IMR-90 (cell line): ENCODE results near the gene MMAA. TPM values are rescaled to one million over a fixed set of nuclear protein-coding genes. Genes with fewer than 3 reads are reported as not detected.

ENCODE experiments used
- ATAC-seq: fragments of 200-7000 bp; cut with Tn5 transposase; 2 replicates; pipeline ENCODE4 v1.9.1; 2020; ENCODE audit warnings: low read depth, mild to moderate bottlenecking, moderate library complexity
- BruUV-seq: library from RNA; stranded (reverse); fragments of 400-500 nt; replicated peaks from 2 replicates; lab custom pipeline; 2021; lab: Mats Ljungman, UMichigan
- CTCF ChIA-PET: fragments of 300-600 bp; formaldehyde crosslinking; extraction: SDS; loops from one replicate; lab custom pipeline; 2021; ENCODE audit warnings: antibody characterized with exemption; lab: Yijun Ruan, JAX
- POLR2A ChIA-PET: fragments of 300-600 bp; sonication (Branson Sonifier 250); formaldehyde crosslinking; loops from one replicate; lab custom pipeline; 2022; ENCODE audit warnings: antibody characterized with exemption; ENCODE audit not compliant: unreplicated experiment; lab: Charles Lee
- DNase-seq: peaks from one replicate; pipeline ENCODE4 v3.0.0; 2013
- H2AFZ ChIP-seq: replicated peaks from 2 replicates; pipeline ENCODE3; 2013; ENCODE audit warnings: low read length, mild to moderate bottlenecking; ENCODE audit not compliant: poor library complexity
- H2AK5ac ChIP-seq: 2 replicates; pipeline ENCODE4 v1.6.1; 2013; ENCODE audit warnings: low read depth, low read length, inconsistent platforms
- H2AK9ac ChIP-seq: replicated peaks from 2 replicates; pipeline ENCODE3; 2013; ENCODE audit warnings: mild to moderate bottlenecking, low read depth, low read length, moderate library complexity; ENCODE audit not compliant: poor library complexity
- H2BK120ac ChIP-seq: 2 replicates; pipeline ENCODE4 v1.6.1; 2013; ENCODE audit warnings: low read depth, low read length, inconsistent platforms
- H2BK15ac ChIP-seq: 3 replicates; pipeline ENCODE4 v1.6.1; 2013; ENCODE audit warnings: low read depth, low read length, inconsistent platforms
- H2BK20ac ChIP-seq: 2 replicates; pipeline ENCODE4 v1.6.1; 2013; ENCODE audit warnings: low read depth, mild to moderate bottlenecking, inconsistent platforms, low read length, moderate library complexity
- H2BK5ac ChIP-seq: 2 replicates; pipeline ENCODE4 v1.6.1; 2013; ENCODE audit warnings: mild to moderate bottlenecking, low read depth, low read length, inconsistent platforms; ENCODE audit not compliant: poor library complexity, severe bottlenecking
- H3K14ac ChIP-seq: replicated peaks from 2 replicates; pipeline ENCODE4 v1.6.1; 2013; ENCODE audit warnings: low read depth, low read length, inconsistent platforms
- H3K18ac ChIP-seq: 2 replicates; pipeline ENCODE4 v1.6.1; 2013; ENCODE audit warnings: low read depth, low read length, control low read depth
- H3K23ac ChIP-seq: 2 replicates; pipeline ENCODE4 v1.6.1; 2013; ENCODE audit warnings: low read depth, low read length, inconsistent platforms
- H3K27ac ChIP-seq: 2 replicates; pipeline ENCODE4 v1.5.1; 2013; ENCODE audit warnings: mild to moderate bottlenecking, control low read depth, low read length; ENCODE audit not compliant: insufficient read depth
- H3K27me3 ChIP-seq: 2 replicates; pipeline ENCODE4 v1.6.1; 2013; ENCODE audit warnings: low read length; ENCODE audit not compliant: control insufficient read depth, insufficient read depth
- H3K36me3 ChIP-seq: 2 replicates; pipeline ENCODE4 v1.6.1; 2013; ENCODE audit warnings: low read length, mixed read lengths; ENCODE audit not compliant: control insufficient read depth, insufficient read depth
- H3K4ac ChIP-seq: 2 replicates; pipeline ENCODE4 v1.6.1; 2013; ENCODE audit warnings: low read depth, low read length, inconsistent platforms
- H3K4me1 ChIP-seq: 2 replicates; pipeline ENCODE4 v1.6.1; 2013; ENCODE audit warnings: low read length, mixed read lengths; ENCODE audit not compliant: control insufficient read depth, insufficient read depth
- H3K4me2 ChIP-seq: 2 replicates; pipeline ENCODE4 v1.6.1; 2013; ENCODE audit warnings: low read depth, mild to moderate bottlenecking, control low read depth, low read length, moderate library complexity
- H3K4me3 ChIP-seq: 2 replicates; pipeline ENCODE4 v1.5.1; 2013; ENCODE audit warnings: low read depth, mild to moderate bottlenecking, control low read depth, low read length, moderate library complexity; ENCODE audit not compliant: insufficient read depth
- H3K56ac ChIP-seq: 2 replicates; pipeline ENCODE4 v1.6.1; 2013; ENCODE audit warnings: low read length, inconsistent platforms; ENCODE audit not compliant: insufficient read depth; ENCODE audit errors: extremely low read depth
- H3K79me1 ChIP-seq, 2 experiments: 2 replicates each; pipeline ENCODE4 v1.6.1; 2013; ENCODE audit warnings: low read length in 2 of 2, inconsistent platforms in 1 of 2, low read depth in 1 of 2
- H3K9ac ChIP-seq: 2 replicates; pipeline ENCODE4 v1.6.1; 2013; ENCODE audit warnings: low read depth, low read length, control low read depth
- H3K9me1 ChIP-seq: 2 replicates; pipeline ENCODE4 v1.6.1; 2013; ENCODE audit warnings: low read length, inconsistent platforms; ENCODE audit not compliant: insufficient read depth
- H3K9me3 ChIP-seq: 2 replicates; pipeline ENCODE4 v1.6.1; 2013; ENCODE audit warnings: low read length; ENCODE audit not compliant: control insufficient read depth, insufficient read depth
- H4K20me1 ChIP-seq: 2 replicates; pipeline ENCODE4 v1.6.1; 2013; ENCODE audit warnings: low read length, inconsistent platforms; ENCODE audit not compliant: insufficient read depth
- H4K5ac ChIP-seq: 2 replicates; pipeline ENCODE4 v1.6.1; 2013; ENCODE audit warnings: mild to moderate bottlenecking, low read depth, low read length, control low read depth
- H4K8ac ChIP-seq, 2 experiments: 2 replicates each; pipeline ENCODE4 v1.6.1; 2013; ENCODE audit warnings: low read depth in 2 of 2, low read length in 2 of 2, control low read depth in 1 of 2, inconsistent platforms in 1 of 2
- H4K91ac ChIP-seq: 2 replicates; pipeline ENCODE4 v1.6.1; 2013; ENCODE audit warnings: low read depth, low read length, inconsistent platforms; ENCODE audit not compliant: insufficient read depth
- CEBPB ChIP-seq: IDR thresholded peaks from 2 replicates; pipeline ENCODE4 v1.6.1; 2012; ENCODE audit warnings: low read depth, low read length, improper control_type of control experiment
- CHD1 ChIP-seq: IDR thresholded peaks from 2 replicates; pipeline ENCODE4 v1.6.1; 2012; ENCODE audit warnings: low read depth, low read length, improper control_type of control experiment
- FOS ChIP-seq: fragments of 150-350 bp; IDR thresholded peaks from 2 replicates; pipeline ENCODE4 v1.6.1; 2016; ENCODE audit warnings: low read depth, low read length
- MAFK ChIP-seq: IDR thresholded peaks from 2 replicates; pipeline ENCODE4 v1.6.1; 2012; ENCODE audit warnings: low read depth, low read length, improper control_type of control experiment
- MAZ ChIP-seq: IDR thresholded peaks from 2 replicates; pipeline ENCODE4 v1.6.1; 2012; ENCODE audit warnings: low read depth, mild to moderate bottlenecking, low read length, improper control_type of control experiment, moderate library complexity, borderline replicate concordance
- MXI1 ChIP-seq: IDR thresholded peaks from 2 replicates; pipeline ENCODE4 v1.6.1; 2012; ENCODE audit warnings: low read depth, mild to moderate bottlenecking, low read length, moderate library complexity, borderline replicate concordance
- NFE2L2 ChIP-seq: fragments of 150-350 bp; IDR thresholded peaks from 2 replicates; pipeline ENCODE4 v1.6.1; 2016; ENCODE audit warnings: low read depth, mild to moderate bottlenecking, low read length
- POLR2A ChIP-seq: IDR thresholded peaks from 2 replicates; pipeline ENCODE4 v1.6.1; 2012; ENCODE audit warnings: mild to moderate bottlenecking, low read depth, low read length
- RAD21 ChIP-seq: IDR thresholded peaks from 2 replicates; pipeline ENCODE4 v1.6.1; 2012; ENCODE audit warnings: low read length, improper control_type of control experiment
- RCOR1 ChIP-seq: IDR thresholded peaks from 2 replicates; pipeline ENCODE4 v1.6.1; 2012; ENCODE audit warnings: mild to moderate bottlenecking, low read length, improper control_type of control experiment; ENCODE audit not compliant: insufficient replicate concordance
- RFX5 ChIP-seq: IDR thresholded peaks from 2 replicates; pipeline ENCODE4 v1.8.0; 2012; ENCODE audit warnings: low read depth, mild to moderate bottlenecking, low read length, moderate library complexity
- SMC3 ChIP-seq: fragments of 150-350 bp; IDR thresholded peaks from 2 replicates; pipeline ENCODE4 v1.6.1; 2016; ENCODE audit warnings: low read depth, mild to moderate bottlenecking, antibody characterized with exemption, low read length, moderate library complexity
- WGBS, 2 experiments: methylation state at CpG; one replicate each; pipeline versions ENCODE4 v1.1.5 to v1.1.7; 2013; ENCODE audit warnings: missing lambda C conversion rate in 2 of 2; ENCODE audit not compliant: insufficient read length in 1 of 2; ENCODE audit errors: extremely low coverage in 2 of 2; 5-methylcytosine and 5-hydroxymethylcytosine counted together
- dilution Hi-C: fragments of 300-500 bp; cut with HindIII; formaldehyde crosslinking; loops from one replicate; pipeline ENCODE4 v1.14.3; 2018; ENCODE audit warnings: low sequenced_read_pairs; ENCODE audit not compliant: unreplicated experiment
- in situ Hi-C: fragments of 300-500 bp; cut with MboI; formaldehyde crosslinking; loops from 3 replicates; pipeline ENCODE4 v1.14.3; 2019; ENCODE audit warnings: low sequenced_read_pairs, inconsistent platforms, mixed read lengths
- intact Hi-C: fragments of 100-400 bp; cut with micrococcal nuclease; formaldehyde crosslinking; loops from 2 replicates; pipeline ENCODE4 v1.10.0; 2022
- polyA plus RNA-seq, 3 experiments: library from polyadenylated mRNA; depleted of rRNA; stranded (reverse); fragments of >200 nt; gene quantifications; 2 replicates each; pipeline ENCODE4 v1.2.3, GENCODE V29; 2012; ENCODE audit warnings: low replicate concordance in 1 of 3
- total RNA-seq: library from RNA; depleted of rRNA; stranded (reverse); fragments of >200 nt; gene quantifications from 2 replicates; pipeline ENCODE4 v1.2.3, GENCODE V29; 2012
- TF ChIP-seq, protein P1 (sequence below): fragments of 150-350 bp; IDR thresholded peaks from 2 replicates; pipeline ENCODE4 v1.6.1; 2016; ENCODE audit warnings: low read depth, mild to moderate bottlenecking, low read length, moderate library complexity, borderline replicate concordance
- TF ChIP-seq, protein P2 (sequence below): fragments of 150-350 bp; IDR thresholded peaks from 2 replicates; pipeline ENCODE4 v1.6.1; 2017; ENCODE audit warnings: mild to moderate bottlenecking, antibody characterized with exemption, low read length, low read depth

Gene MMAA
- total and polyA plus RNA-seq, 2 of the 4 experiments (the other 2 are of a cell fraction), result 4.4 to 5.2 TPM

DNA sequence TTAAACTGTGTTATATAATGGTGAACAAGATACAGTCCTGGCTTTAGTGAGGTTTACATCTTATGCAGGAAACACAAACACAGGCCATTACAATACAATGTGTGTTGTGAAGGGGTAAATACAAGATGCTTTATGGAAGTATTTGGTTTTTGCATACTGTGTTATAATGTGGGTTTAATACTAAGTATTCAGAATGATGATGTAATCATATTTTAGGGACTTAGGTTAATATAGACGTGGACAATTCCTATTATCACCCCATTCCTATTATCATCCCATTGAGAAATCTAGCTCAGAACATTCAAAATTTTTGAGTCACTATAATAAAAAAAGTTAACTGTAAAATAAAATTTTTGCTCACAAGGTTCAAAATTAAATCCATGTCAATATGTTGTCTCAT lies 24.1 kb downstream of the MMAA start:
- BruUV-seq, result no TSS peak
- DNase-seq, result no peak
- H3K23ac ChIP-seq, result no peak overlapping the region
- ChIA-PET CTCF (interaction anchor here (1.0 to 1.5 kb wide), 3 partner anchors 9 to 17 kb away, joined by 3 to 5 read pairs (median 4); no protein-coding TSS in a partner anchor), POLR2A (no interaction called here)
- no peak overlapping the region for H3K18ac ChIP-seq
- H2BK20ac ChIP-seq, result no peak overlapping the region
- H2BK120ac ChIP-seq, result no peak overlapping the region
- H2BK15ac ChIP-seq, result no peak overlapping the region
- TF ChIP-seq RCOR1, result no peak
- TF ChIP-seq NFE2L2, result no peak
- TF ChIP-seq, protein P1, sequence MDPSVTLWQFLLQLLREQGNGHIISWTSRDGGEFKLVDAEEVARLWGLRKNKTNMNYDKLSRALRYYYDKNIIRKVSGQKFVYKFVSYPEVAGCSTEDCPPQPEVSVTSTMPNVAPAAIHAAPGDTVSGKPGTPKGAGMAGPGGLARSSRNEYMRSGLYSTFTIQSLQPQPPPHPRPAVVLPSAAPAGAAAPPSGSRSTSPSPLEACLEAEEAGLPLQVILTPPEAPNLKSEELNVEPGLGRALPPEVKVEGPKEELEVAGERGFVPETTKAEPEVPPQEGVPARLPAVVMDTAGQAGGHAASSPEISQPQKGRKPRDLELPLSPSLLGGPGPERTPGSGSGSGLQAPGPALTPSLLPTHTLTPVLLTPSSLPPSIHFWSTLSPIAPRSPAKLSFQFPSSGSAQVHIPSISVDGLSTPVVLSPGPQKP, result no peak
- no peak for TF ChIP-seq RAD21
- TF ChIP-seq POLR2A, result no peak
- TF ChIP-seq CEBPB, result 0 out of 2 replicates have a peak, but pooled peaks have one; percentile 13
- TF ChIP-seq CHD1, result no peak
- no peak for TF ChIP-seq FOS
- TF ChIP-seq MAFK, result peak; percentile 29; the same call in 1 of the 2 replicates
- no peak for TF ChIP-seq RFX5
- no peak for TF ChIP-seq MAZ
- no peak for TF ChIP-seq MXI1
- no peak for TF ChIP-seq SMC3
- TF ChIP-seq, protein P2, sequence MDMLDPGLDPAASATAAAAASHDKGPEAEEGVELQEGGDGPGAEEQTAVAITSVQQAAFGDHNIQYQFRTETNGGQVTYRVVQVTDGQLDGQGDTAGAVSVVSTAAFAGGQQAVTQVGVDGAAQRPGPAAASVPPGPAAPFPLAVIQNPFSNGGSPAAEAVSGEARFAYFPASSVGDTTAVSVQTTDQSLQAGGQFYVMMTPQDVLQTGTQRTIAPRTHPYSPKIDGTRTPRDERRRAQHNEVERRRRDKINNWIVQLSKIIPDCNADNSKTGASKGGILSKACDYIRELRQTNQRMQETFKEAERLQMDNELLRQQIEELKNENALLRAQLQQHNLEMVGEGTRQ, result no peak
- intact Hi-C loops (no loop called here), dilution Hi-C loops (no loop called here), in situ Hi-C loops (no loop called here)
- H2AK5ac ChIP-seq, result no peak overlapping the region
- no peak overlapping the region for H2AFZ ChIP-seq
- H3K4me2 ChIP-seq, result no peak overlapping the region
- no peak overlapping the region for H2BK5ac ChIP-seq
- H4K8ac ChIP-seq, result no peak overlapping the region
- no peak overlapping the region for H2AK9ac ChIP-seq
- H3K4ac ChIP-seq, result no peak overlapping the region
- H3K36me3 ChIP-seq, result peaks cover 1% of the 10 kb centered on the region; the same call in 1 of the 2 replicates
- H4K20me1 ChIP-seq, result no peaks in the 10 kb centered on the region
- H3K4me3 ChIP-seq, result no peak overlapping the region
- ATAC-seq, result no peak
- H3K27me3 ChIP-seq, result no peaks in the 10 kb centered on the region
- no peak overlapping the region for H4K91ac ChIP-seq
- no CpG with 5 or more reads among the region's 1 CpG for WGBS, 2 experiments
- no peaks in the 10 kb centered on the region for H3K9me3 ChIP-seq
- peaks cover 2% of the 10 kb centered on the region; the same call in 1 of the 2 replicates for H3K4me1 ChIP-seq
- no peak overlapping the region for H3K27ac ChIP-seq
- no peaks in the 10 kb centered on the region for H3K79me1 ChIP-seq
- no peak overlapping the region for H3K9ac ChIP-seq
- no peak overlapping the region for H3K56ac ChIP-seq
- no peaks in the 10 kb centered on the region for H3K9me1 ChIP-seq
- H4K5ac ChIP-seq, result no peak overlapping the region
- no peak overlapping the region for H3K14ac ChIP-seq
